ENCODE results near the gene COPS3.

COPS3 gene

DNA sequence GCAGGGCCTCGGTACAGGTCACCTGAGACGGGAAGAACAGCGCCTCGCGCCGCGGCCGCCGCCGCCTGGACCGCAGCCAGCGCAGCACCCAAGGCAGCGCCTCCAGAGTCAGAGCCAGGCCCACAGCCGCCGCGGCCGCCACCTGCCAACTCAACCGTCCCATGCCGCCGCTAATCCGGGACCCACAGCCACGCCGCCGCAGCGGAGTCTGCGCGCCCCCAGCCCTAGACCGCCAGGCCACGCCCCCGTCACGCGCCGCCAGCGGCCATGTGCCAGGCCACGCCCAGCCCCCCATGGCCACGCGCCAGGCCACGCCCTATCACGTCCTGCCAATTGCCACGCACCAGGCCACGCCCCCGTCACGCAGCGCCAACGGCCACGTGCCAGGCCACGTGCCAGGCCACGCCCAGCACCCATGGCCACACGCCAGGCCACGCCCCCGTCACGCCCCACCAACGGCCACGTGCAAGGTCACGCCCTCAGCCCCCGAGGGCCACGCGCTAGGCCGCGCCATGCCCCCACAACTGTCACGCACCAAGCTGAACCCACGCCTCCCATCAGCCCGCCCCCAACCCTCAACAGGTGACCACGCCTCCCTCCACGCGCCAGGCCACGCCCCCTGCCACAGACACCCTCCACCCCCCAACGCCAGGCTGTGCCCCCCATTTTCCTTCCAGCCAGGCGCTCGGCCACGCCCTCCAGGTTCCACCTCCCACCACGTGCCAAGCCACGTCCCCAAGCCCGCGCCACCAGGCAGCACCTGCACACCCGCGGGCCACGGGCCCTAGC lies 74.7 kb downstream of the COPS3 start, which contains the start of gene PLD6:
PLD6 (minus strand) TSS at position 210 of the 789 bp plus-strand sequence; CDS start at position 163, 47 bp downstream.
- Histone ChIP-seq H3K36me3 (ENCODE audit: control insufficient read depth, insufficient read depth, low read length) (no peaks in the 10 kb centered on the region), H3K4me3 (ENCODE audit: low read depth, low read length) (no peak within 1 kb of the TSS), H3K9me3 (ENCODE audit: control insufficient read depth, insufficient read depth, low read length) (no peaks in the 10 kb centered on the region), H3K4me1 (ENCODE audit: control insufficient read depth, insufficient read depth, low read length) (no peaks in the 10 kb centered on the region), H3K27me3 (ENCODE audit: control insufficient read depth, insufficient read depth, low read length) (no peaks in the 10 kb centered on the region), H3K9ac (ENCODE audit: low read depth, low read length) (no peak within 1 kb of the TSS)

DNA sequence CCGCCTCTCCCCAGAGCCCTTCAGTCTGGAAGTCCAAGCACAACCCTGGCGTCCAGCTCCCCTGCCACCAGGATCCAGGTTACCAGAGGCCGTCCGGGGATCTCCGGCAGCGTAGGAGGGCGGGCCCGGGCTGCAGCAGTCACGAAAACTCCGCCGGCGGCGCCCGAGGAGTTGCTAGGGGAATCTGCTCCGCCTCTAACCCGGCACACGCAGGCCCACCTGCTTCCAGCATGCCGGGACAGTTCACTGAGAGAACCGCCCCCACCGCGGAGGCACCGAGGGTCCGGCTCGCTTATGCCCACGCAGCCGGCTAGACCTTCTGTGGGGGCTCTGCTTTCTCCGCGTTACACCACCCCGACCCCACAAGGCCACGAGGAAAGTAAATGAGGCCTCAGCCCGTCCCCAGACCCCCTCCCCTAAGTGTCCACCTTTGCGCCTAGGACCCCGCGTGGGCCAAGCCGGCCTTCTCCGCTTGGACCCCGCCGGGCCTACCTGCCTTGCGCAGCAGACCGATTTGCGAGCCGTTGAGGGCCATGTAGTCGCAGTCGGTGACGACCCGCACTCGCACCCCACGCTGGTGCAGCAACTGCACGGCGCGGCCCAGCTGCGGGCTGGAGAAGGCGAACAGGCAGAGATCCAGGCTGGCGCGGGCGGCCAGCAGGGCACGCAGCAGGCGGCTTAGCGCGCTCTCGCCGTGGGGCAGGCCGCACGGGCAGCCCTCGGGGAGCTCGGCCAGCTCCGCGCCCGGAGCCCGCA lies 75.5 kb downstream of the COPS3 start:
- H3K9ac ChIP-seq (ENCODE audit: low read depth, low read length): no peak overlapping the region
- H3K9me3 ChIP-seq (ENCODE audit: control insufficient read depth, insufficient read depth, low read length): no peaks in the 10 kb centered on the region
- H3K36me3 ChIP-seq (ENCODE audit: control insufficient read depth, insufficient read depth, low read length): no peaks in the 10 kb centered on the region
- H3K4me3 ChIP-seq (ENCODE audit: low read depth, low read length): no peak overlapping the region
- no peaks in the 10 kb centered on the region for H3K4me1 ChIP-seq (ENCODE audit: control insufficient read depth, insufficient read depth, low read length)
- no peaks in the 10 kb centered on the region for H3K27me3 ChIP-seq (ENCODE audit: control insufficient read depth, insufficient read depth, low read length)

DNA sequence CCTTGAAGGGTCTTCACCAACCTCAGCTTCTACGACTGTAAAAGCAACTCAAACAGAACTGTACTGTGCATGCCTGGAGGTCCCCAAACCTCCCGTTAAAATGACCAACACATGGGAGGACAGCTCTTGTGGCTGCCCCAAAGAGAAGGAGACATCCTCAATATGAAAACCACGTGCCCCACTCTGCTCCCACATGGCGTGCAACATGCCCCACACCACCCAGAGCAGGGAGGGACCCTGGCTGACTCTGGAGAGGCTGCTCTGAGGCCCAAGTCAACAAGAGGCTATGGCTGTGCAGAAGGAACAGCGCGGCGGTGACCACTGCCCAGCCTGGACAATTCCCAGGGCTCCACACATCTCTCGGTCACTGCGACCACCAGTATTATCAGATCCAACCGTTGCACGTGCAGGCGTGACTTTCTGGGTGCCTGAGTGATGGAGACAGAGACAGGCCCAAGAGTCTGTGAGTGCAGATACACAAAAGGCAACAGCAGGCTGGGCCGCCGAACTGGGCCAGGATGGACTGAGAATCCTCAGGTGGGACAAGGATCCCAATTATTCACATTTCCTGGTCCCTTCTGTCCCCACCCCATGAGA lies 76.3 kb downstream of the COPS3 start:
- no peak overlapping the region for H3K4me3 ChIP-seq (ENCODE audit: low read depth, low read length)
- no peak overlapping the region for H3K9ac ChIP-seq (ENCODE audit: low read depth, low read length)
- H3K4me1 ChIP-seq (ENCODE audit: control insufficient read depth, insufficient read depth, low read length): no peaks in the 10 kb centered on the region

DNA sequence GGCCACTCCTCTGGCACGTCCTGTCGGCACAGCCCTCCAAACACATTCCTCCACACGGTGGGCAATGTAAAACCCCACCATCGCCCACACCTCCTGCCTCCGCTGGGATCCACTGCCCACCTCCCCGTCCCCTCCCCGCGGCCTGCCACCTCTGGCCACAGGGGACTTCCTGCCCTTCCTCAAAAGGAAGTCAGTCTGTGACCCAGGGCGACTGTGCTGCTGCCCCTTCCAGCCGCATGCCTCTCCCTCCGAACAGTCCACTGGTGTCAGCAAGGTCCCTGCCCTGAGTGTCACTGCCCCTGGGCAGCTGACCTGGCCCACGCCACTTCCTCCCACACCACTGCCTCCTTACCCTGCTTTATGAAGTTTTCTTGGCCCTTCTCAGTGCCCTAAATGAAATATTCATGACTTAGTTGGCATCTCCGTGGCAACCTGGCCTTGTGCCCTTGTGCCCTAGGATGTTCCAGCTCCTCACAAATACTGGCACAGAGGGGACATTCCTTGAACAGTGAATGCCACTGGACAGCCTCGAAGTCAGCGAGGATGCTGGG lies 76.9 kb downstream of the COPS3 start:
- Histone ChIP-seq H3K9ac (ENCODE audit: low read depth, low read length) (no peak overlapping the region), H3K4me3 (ENCODE audit: low read depth, low read length) (no peak overlapping the region), H3K27me3 (ENCODE audit: control insufficient read depth, insufficient read depth, low read length) (no peaks in the 10 kb centered on the region)

More for the DNA sequence above, 76.3 kb downstream of the COPS3 start:
- H3K27me3 ChIP-seq (ENCODE audit: control insufficient read depth, insufficient read depth, low read length): no peaks in the 10 kb centered on the region
- H3K9me3 ChIP-seq (ENCODE audit: control insufficient read depth, insufficient read depth, low read length): no peaks in the 10 kb centered on the region
- no peaks in the 10 kb centered on the region for H3K36me3 ChIP-seq (ENCODE audit: control insufficient read depth, insufficient read depth, low read length)

DNA sequence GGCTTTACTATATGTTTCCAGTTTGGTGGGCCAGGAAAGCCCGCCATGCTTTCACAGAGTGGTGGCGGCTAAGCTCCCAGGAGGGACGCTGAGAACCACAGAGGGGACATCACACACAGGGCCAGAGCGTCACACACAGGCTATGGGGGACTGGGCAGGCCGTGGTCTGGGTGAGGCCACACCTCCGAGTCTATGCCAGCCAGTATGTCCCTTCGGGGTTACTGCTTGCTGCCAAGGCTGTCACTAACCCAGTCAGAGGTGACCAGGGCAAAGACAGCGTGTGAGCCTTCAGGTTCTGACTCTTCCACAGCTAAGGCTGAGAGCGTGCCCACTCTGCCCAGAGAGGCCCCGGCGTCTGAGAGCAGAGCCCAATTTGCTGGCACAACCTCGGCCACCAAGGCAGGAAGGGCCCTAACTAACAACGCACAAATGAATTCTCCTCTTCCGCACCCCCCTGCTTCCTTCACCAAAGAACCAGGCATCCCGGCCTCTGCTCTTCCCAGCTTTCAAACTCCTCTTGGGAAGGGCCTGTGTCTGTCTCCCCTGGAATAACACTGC lies 77.8 kb downstream of the COPS3 start:
- Histone ChIP-seq H3K4me3 (ENCODE audit: low read depth, low read length) (no peak overlapping the region), H3K27me3 (ENCODE audit: control insufficient read depth, insufficient read depth, low read length) (no peaks in the 10 kb centered on the region), H3K9me3 (ENCODE audit: control insufficient read depth, insufficient read depth, low read length) (no peaks in the 10 kb centered on the region), H3K4me1 (ENCODE audit: control insufficient read depth, insufficient read depth, low read length) (no peaks in the 10 kb centered on the region), H3K9ac (ENCODE audit: low read depth, low read length) (no peak overlapping the region), H3K36me3 (ENCODE audit: control insufficient read depth, insufficient read depth, low read length) (no peaks in the 10 kb centered on the region)

More for the DNA sequence above, 76.9 kb downstream of the COPS3 start:
- Histone ChIP-seq H3K4me1 (ENCODE audit: control insufficient read depth, insufficient read depth, low read length) (no peaks in the 10 kb centered on the region), H3K9me3 (ENCODE audit: control insufficient read depth, insufficient read depth, low read length) (no peaks in the 10 kb centered on the region), H3K36me3 (ENCODE audit: control insufficient read depth, insufficient read depth, low read length) (no peaks in the 10 kb centered on the region)

DNA sequence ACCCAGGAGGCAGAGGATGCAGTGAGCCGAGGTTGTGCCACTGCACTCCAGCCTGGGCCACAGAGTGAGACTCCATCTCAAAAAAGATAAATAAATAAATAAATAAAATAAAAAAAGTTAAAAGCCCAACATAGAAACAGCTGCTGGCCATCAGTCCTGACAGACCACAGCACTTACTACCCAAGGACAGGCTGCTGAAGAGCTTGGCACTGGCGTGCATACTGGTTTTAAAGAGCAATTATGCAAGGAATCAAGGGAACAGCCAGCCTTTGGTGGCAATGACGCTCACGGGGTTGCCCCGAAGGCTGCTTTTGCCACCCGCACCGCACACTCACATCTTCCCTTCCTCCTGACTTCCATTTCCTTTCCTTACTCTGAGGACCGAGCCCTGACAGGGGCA lies 79.1 kb downstream of the COPS3 start:
- Histone ChIP-seq H3K27me3 (ENCODE audit: control insufficient read depth, insufficient read depth, low read length) (no peaks in the 10 kb centered on the region), H3K4me1 (ENCODE audit: control insufficient read depth, insufficient read depth, low read length) (no peaks in the 10 kb centered on the region), H3K36me3 (ENCODE audit: control insufficient read depth, insufficient read depth, low read length) (no peaks in the 10 kb centered on the region), H3K4me3 (ENCODE audit: low read depth, low read length) (no peak overlapping the region), H3K9me3 (ENCODE audit: control insufficient read depth, insufficient read depth, low read length) (no peaks in the 10 kb centered on the region), H3K9ac (ENCODE audit: low read depth, low read length) (no peak overlapping the region)

- H3K9ac ChIP-seq (ENCODE audit: low read depth, low read length): no peak overlapping the region
- H3K27me3 ChIP-seq (ENCODE audit: control insufficient read depth, insufficient read depth, low read length): no peaks in the 10 kb centered on the region
- H3K9me3 ChIP-seq (ENCODE audit: control insufficient read depth, insufficient read depth, low read length): no peaks in the 10 kb centered on the region
- H3K36me3 ChIP-seq (ENCODE audit: control insufficient read depth, insufficient read depth, low read length): no peaks in the 10 kb centered on the region
- H3K4me3 ChIP-seq (ENCODE audit: low read depth, low read length): no peak overlapping the region
- no peaks in the 10 kb centered on the region for H3K4me1 ChIP-seq (ENCODE audit: control insufficient read depth, insufficient read depth, low read length)
Observed at GRCh38 chr17:17201271-17201670, 79.8 kb downstream of the COPS3 start.

- H3K27me3 ChIP-seq (ENCODE audit: control insufficient read depth, insufficient read depth, low read length): no peaks in the 10 kb centered on the region
- no peaks in the 10 kb centered on the region for H3K36me3 ChIP-seq (ENCODE audit: control insufficient read depth, insufficient read depth, low read length)
- H3K4me1 ChIP-seq (ENCODE audit: control insufficient read depth, insufficient read depth, low read length): no peaks in the 10 kb centered on the region
- no peaks in the 10 kb centered on the region for H3K9me3 ChIP-seq (ENCODE audit: control insufficient read depth, insufficient read depth, low read length)
- H3K9ac ChIP-seq (ENCODE audit: low read depth, low read length): no peak overlapping the region
- no peak overlapping the region for H3K4me3 ChIP-seq (ENCODE audit: low read depth, low read length)
Observed at GRCh38 chr17:17200831-17201230, 80.2 kb downstream of the COPS3 start.

GRCh38 chr17:17200311-17200710 lies 80.7 kb downstream of the COPS3 start:
- Histone ChIP-seq H3K36me3 (ENCODE audit: control insufficient read depth, insufficient read depth, low read length) (no peaks in the 10 kb centered on the region), H3K9me3 (ENCODE audit: control insufficient read depth, insufficient read depth, low read length) (no peaks in the 10 kb centered on the region), H3K27me3 (ENCODE audit: control insufficient read depth, insufficient read depth, low read length) (no peaks in the 10 kb centered on the region), H3K9ac (ENCODE audit: low read depth, low read length) (no peak overlapping the region), H3K4me1 (ENCODE audit: control insufficient read depth, insufficient read depth, low read length) (no peaks in the 10 kb centered on the region), H3K4me3 (ENCODE audit: low read depth, low read length) (no peak overlapping the region)

DNA sequence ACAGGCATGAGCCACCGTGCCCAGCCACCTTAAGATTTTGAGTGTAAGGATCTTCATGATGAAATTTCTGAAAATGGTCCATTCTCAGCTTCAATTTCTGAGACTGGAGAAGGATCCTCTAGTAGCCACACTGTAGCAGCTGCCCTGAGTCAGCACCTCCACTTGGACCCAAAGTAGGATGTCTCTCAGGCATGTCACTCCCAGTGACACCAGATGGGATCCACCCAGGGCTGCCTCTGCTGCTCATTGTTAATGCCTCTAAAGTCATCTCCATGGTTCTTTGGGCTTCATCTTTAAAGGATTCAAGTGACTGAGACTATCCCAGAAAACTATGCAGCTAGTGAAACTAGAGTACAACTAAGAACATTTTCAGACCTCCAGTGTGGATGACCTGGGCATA lies 82.8 kb downstream of the COPS3 start:
- Histone ChIP-seq H3K4me3 (ENCODE audit: low read depth, low read length) (no peak overlapping the region), H3K36me3 (ENCODE audit: control insufficient read depth, insufficient read depth, low read length) (no peaks in the 10 kb centered on the region), H3K4me1 (ENCODE audit: control insufficient read depth, insufficient read depth, low read length) (no peaks in the 10 kb centered on the region), H3K27me3 (ENCODE audit: control insufficient read depth, insufficient read depth, low read length) (no peaks in the 10 kb centered on the region), H3K9me3 (ENCODE audit: control insufficient read depth, insufficient read depth, low read length) (no peaks in the 10 kb centered on the region), H3K9ac (ENCODE audit: low read depth, low read length) (no peak overlapping the region)

GRCh38 chr17:17196776-17197175 lies 84.3 kb downstream of the COPS3 start:
- Histone ChIP-seq H3K4me1 (ENCODE audit: control insufficient read depth, insufficient read depth, low read length) (peaks cover 3% of the 10 kb centered on the region), H3K4me3 (ENCODE audit: low read depth, low read length) (no peak overlapping the region), H3K36me3 (ENCODE audit: control insufficient read depth, insufficient read depth, low read length) (no peaks in the 10 kb centered on the region), H3K9ac (ENCODE audit: low read depth, low read length) (no peak overlapping the region), H3K9me3 (ENCODE audit: control insufficient read depth, insufficient read depth, low read length) (no peaks in the 10 kb centered on the region), H3K27me3 (ENCODE audit: control insufficient read depth, insufficient read depth, low read length) (no peaks in the 10 kb centered on the region)

Measured in iPS-15b (cell line).